Neural cell (in vitro differentiated cells): ENCODE results near the gene TMBIM1. TPM values are rescaled to one million over a fixed set of nuclear protein-coding genes. Genes with fewer than 3 reads are reported as not detected.

Experiments used
- H2AFZ ChIP-seq: fragments of 200-600, 300-800 bp; sonication (generic), shearing (Covaris generic); 2 replicates; pipeline ENCODE4 v1.6.0; 2014; ENCODE audit warnings: low read depth, mild to moderate bottlenecking, antibody characterized with exemption, low read length, moderate library complexity
- H3F3A ChIP-seq: fragments of 200-600 bp; shearing (Covaris generic); 2 replicates; pipeline ENCODE4 v1.6.1; 2016; ENCODE audit warnings: mild to moderate bottlenecking, moderate library complexity, mixed read lengths, antibody characterized with exemption, low read length; ENCODE audit not compliant: insufficient read depth, poor library complexity, severe bottlenecking
- H3K27ac ChIP-seq: fragments of 200-600, 300-800 bp; sonication (generic), shearing (Covaris generic); 2 replicates; pipeline ENCODE4 v1.5.1; 2014; ENCODE audit warnings: mild to moderate bottlenecking, low read length, moderate library complexity
- H3K27me3 ChIP-seq: fragments of 300-800, 200-600 bp; sonication (generic), shearing (Covaris generic); 2 replicates; pipeline ENCODE4 v1.6.0; 2014; ENCODE audit warnings: mild to moderate bottlenecking, low read depth, low read length, moderate library complexity; ENCODE audit not compliant: insufficient read depth
- H3K36me3 ChIP-seq: fragments of 300-800, 200-600 bp; sonication (generic), shearing (Covaris generic); 2 replicates; pipeline ENCODE4 v1.5.1; 2014; ENCODE audit warnings: mild to moderate bottlenecking, antibody characterized with exemption, low read length, moderate library complexity; ENCODE audit not compliant: insufficient read depth
- H3K4me2 ChIP-seq: fragments of 300-800, 200-600 bp; sonication (generic), shearing (Covaris generic); 2 replicates; pipeline ENCODE4 v1.6.0; 2014; ENCODE audit warnings: mild to moderate bottlenecking, low read length
- H3K4me3 ChIP-seq: fragments of 300-800, 200-600 bp; sonication (generic), shearing (Covaris generic); 2 replicates; pipeline ENCODE4 v1.5.1; 2014; ENCODE audit warnings: mild to moderate bottlenecking, low read length, moderate library complexity
- H3K79me2 ChIP-seq: fragments of 200-600 bp; shearing (Covaris generic); replicated peaks from 2 replicates; pipeline ENCODE4 v1.6.0; 2014; ENCODE audit warnings: mild to moderate bottlenecking, low read length, moderate library complexity; ENCODE audit not compliant: insufficient read depth
- H3K9ac ChIP-seq: fragments of 300-800, 200-600 bp; sonication (generic), shearing (Covaris generic); 2 replicates; pipeline ENCODE4 v1.6.1; 2016; ENCODE audit warnings: mild to moderate bottlenecking, low read length, mixed read lengths
- H3K9me2 ChIP-seq: fragments of 200-600 bp; shearing (Covaris generic); 2 replicates; pipeline ENCODE4 v1.6.1; 2016; ENCODE audit warnings: mild to moderate bottlenecking, low read length, mixed read lengths; ENCODE audit not compliant: insufficient read depth
- H3K9me3 ChIP-seq: fragments of 200-600, 300-800 bp; sonication (generic), shearing (Covaris generic); 2 replicates; pipeline ENCODE4 v1.6.1; 2016; ENCODE audit warnings: mild to moderate bottlenecking, mixed run types, low read length, moderate library complexity, mixed read lengths
- H4K20me1 ChIP-seq: fragments of 200-600 bp; shearing (Covaris generic); 2 replicates; pipeline ENCODE4 v1.6.1; 2016; ENCODE audit warnings: mild to moderate bottlenecking, mixed run types; ENCODE audit not compliant: insufficient read depth
- CTCF ChIP-seq: fragments of 450-650 bp; IDR thresholded peaks from 2 replicates; pipeline ENCODE4 v1.5.1; 2014; ENCODE audit warnings: antibody characterized with exemption, mild to moderate bottlenecking, moderate library complexity; ENCODE audit not compliant: poor library complexity, severe bottlenecking
- EP300 ChIP-seq: fragments of 450-650 bp; conservative IDR thresholded peaks from 2 replicates; pipeline ENCODE4 v1.6.1; 2014; ENCODE audit warnings: antibody characterized with exemption, mild to moderate bottlenecking, moderate library complexity; ENCODE audit not compliant: poor library complexity, severe bottlenecking
- EZH2 ChIP-seq: fragments of 200-600, 300-800 bp; shearing (Covaris generic), sonication (generic); IDR thresholded peaks from 2 replicates; pipeline ENCODE4 v1.6.1; 2014; ENCODE audit warnings: antibody characterized with exemption, low read length, borderline replicate concordance, mild to moderate bottlenecking; ENCODE audit not compliant: insufficient read depth, poor library complexity, severe bottlenecking
- MXI1 ChIP-seq: fragments of 450-650 bp; conservative IDR thresholded peaks from 2 replicates; pipeline ENCODE4 v1.6.1; 2014; ENCODE audit warnings: antibody characterized with exemption, mild to moderate bottlenecking; ENCODE audit not compliant: poor library complexity, severe bottlenecking
- POLR2AphosphoS5 ChIP-seq: IDR thresholded peaks from 2 replicates; pipeline ENCODE4 v1.6.1; 2012
- RAD21 ChIP-seq: fragments of 450-650 bp; conservative IDR thresholded peaks from 2 replicates; pipeline ENCODE4 v1.6.1; 2014; ENCODE audit warnings: antibody characterized with exemption, mild to moderate bottlenecking, moderate library complexity
- SMC3 ChIP-seq: fragments of 450-650 bp; conservative IDR thresholded peaks from 2 replicates; pipeline ENCODE4 v1.6.1; 2014; ENCODE audit warnings: antibody characterized with exemption, mild to moderate bottlenecking, moderate library complexity; ENCODE audit not compliant: poor library complexity
- TAF1 ChIP-seq: IDR thresholded peaks from 2 replicates; pipeline ENCODE4 v1.6.1; 2012; ENCODE audit warnings: low read depth
- polyA plus RNA-seq: library from polyadenylated mRNA; depleted of rRNA; stranded (reverse); fragments of >200 nt; gene quantifications from 2 replicates; pipeline ENCODE4 v1.2.3, GENCODE V29; 2014
- TF ChIP-seq, protein P1 (sequence below): IDR thresholded peaks from 2 replicates; pipeline ENCODE4 v1.6.1; 2012; ENCODE audit warnings: borderline replicate concordance

TMBIM1 gene
- polyA plus RNA-seq, 1 donor from 2014 or later: not detected

- no peaks in the 10 kb centered on the region for H3K27me3 ChIP-seq
- H2AFZ ChIP-seq: no peak overlapping the region
- no peak overlapping the region for H3K9ac ChIP-seq
- no peaks in the 10 kb centered on the region for H3K9me3 ChIP-seq
- H4K20me1 ChIP-seq: no peaks in the 10 kb centered on the region
- H3F3A ChIP-seq: no peaks in the 10 kb centered on the region
- H3K9me2 ChIP-seq: no peaks in the 10 kb centered on the region
- H3K4me2 ChIP-seq: no peak overlapping the region
- H3K79me2 ChIP-seq: no peaks in the 10 kb centered on the region
- H3K4me3 ChIP-seq: no peak overlapping the region
- H3K36me3 ChIP-seq: no peaks in the 10 kb centered on the region
- TF ChIP-seq, protein P1, sequence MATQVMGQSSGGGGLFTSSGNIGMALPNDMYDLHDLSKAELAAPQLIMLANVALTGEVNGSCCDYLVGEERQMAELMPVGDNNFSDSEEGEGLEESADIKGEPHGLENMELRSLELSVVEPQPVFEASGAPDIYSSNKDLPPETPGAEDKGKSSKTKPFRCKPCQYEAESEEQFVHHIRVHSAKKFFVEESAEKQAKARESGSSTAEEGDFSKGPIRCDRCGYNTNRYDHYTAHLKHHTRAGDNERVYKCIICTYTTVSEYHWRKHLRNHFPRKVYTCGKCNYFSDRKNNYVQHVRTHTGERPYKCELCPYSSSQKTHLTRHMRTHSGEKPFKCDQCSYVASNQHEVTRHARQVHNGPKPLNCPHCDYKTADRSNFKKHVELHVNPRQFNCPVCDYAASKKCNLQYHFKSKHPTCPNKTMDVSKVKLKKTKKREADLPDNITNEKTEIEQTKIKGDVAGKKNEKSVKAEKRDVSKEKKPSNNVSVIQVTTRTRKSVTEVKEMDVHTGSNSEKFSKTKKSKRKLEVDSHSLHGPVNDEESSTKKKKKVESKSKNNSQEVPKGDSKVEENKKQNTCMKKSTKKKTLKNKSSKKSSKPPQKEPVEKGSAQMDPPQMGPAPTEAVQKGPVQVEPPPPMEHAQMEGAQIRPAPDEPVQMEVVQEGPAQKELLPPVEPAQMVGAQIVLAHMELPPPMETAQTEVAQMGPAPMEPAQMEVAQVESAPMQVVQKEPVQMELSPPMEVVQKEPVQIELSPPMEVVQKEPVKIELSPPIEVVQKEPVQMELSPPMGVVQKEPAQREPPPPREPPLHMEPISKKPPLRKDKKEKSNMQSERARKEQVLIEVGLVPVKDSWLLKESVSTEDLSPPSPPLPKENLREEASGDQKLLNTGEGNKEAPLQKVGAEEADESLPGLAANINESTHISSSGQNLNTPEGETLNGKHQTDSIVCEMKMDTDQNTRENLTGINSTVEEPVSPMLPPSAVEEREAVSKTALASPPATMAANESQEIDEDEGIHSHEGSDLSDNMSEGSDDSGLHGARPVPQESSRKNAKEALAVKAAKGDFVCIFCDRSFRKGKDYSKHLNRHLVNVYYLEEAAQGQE: no peak
- TF ChIP-seq MXI1 (no peak), POLR2AphosphoS5 (no peak), RAD21 (no peak)
- no peak overlapping the region for H3K27ac ChIP-seq
Observed at GRCh38 chr2:218298314-218298875, 6.1 kb upstream of the TMBIM1 start.

GRCh38 chr2:218296847-218297246 lies 4.5 kb upstream of the TMBIM1 start:
- no peaks in the 10 kb centered on the region for H3K9me2 ChIP-seq
- no peaks in the 10 kb centered on the region for H3K79me2 ChIP-seq
- no peaks in the 10 kb centered on the region for H3K9me3 ChIP-seq
- no peak overlapping the region for H3K4me3 ChIP-seq
- no peak overlapping the region for H3K27ac ChIP-seq
- H3K4me2 ChIP-seq: no peak overlapping the region
- TF ChIP-seq POLR2AphosphoS5 (no peak), RAD21 (no peak), TAF1 (no peak), MXI1 (no peak), EP300 (no peak), SMC3 (no peak), CTCF (no peak), EZH2 (no peak)
- TF ChIP-seq, protein P1: no peak
- H2AFZ ChIP-seq: no peak overlapping the region
- no peak overlapping the region for H3K9ac ChIP-seq
- no peaks in the 10 kb centered on the region for H4K20me1 ChIP-seq
- H3K27me3 ChIP-seq: peaks cover 4% of the 10 kb centered on the region
- no peaks in the 10 kb centered on the region for H3K36me3 ChIP-seq
- H3F3A ChIP-seq: no peaks in the 10 kb centered on the region
